Brain microvascular endothelial cell (primary cell): ENCODE results near the gene MACROD1.

ENCODE experiments used
- DNase-seq: peaks from one replicate; pipeline ENCODE4 v3.0.0-alpha.2; 2020
- H3K27ac ChIP-seq: fragments of 250-450 bp; sonication (Bioruptor Pico); 2 replicates; pipeline ENCODE4 v1.5.1; 2020; ENCODE audit warnings: mild to moderate bottlenecking, moderate library complexity
- H3K27me3 ChIP-seq: fragments of 250-450 bp; sonication (Bioruptor Pico); replicated peaks from 2 replicates; pipeline ENCODE4 v1.5.1; 2020; ENCODE audit warnings: mild to moderate bottlenecking
- H3K36me3 ChIP-seq: fragments of 250-450 bp; sonication (Bioruptor Pico); replicated peaks from 2 replicates; pipeline ENCODE4 v1.5.1; 2020; ENCODE audit warnings: mild to moderate bottlenecking
- H3K4me3 ChIP-seq: 2 replicates; pipeline ENCODE4 v1.5.1; 2011; ENCODE audit warnings: low read depth, mild to moderate bottlenecking, control low read depth, low read length, moderate library complexity
- in situ Hi-C: cut with HindIII; loops from 2 replicates; pipeline ENCODE4 v1.10.0; 2017; ENCODE audit warnings: low sequenced_read_pairs, low pct_ligation_motif_present
- TF ChIP-seq, protein P1 (sequence below): IDR thresholded peaks from 2 replicates; pipeline ENCODE4 v1.5.1; 2011; ENCODE audit warnings: low read depth, mild to moderate bottlenecking, moderate library complexity, low read length, control low read depth, inconsistent platforms; ENCODE audit errors: missing control alignments

Gene MACROD1

DNA sequence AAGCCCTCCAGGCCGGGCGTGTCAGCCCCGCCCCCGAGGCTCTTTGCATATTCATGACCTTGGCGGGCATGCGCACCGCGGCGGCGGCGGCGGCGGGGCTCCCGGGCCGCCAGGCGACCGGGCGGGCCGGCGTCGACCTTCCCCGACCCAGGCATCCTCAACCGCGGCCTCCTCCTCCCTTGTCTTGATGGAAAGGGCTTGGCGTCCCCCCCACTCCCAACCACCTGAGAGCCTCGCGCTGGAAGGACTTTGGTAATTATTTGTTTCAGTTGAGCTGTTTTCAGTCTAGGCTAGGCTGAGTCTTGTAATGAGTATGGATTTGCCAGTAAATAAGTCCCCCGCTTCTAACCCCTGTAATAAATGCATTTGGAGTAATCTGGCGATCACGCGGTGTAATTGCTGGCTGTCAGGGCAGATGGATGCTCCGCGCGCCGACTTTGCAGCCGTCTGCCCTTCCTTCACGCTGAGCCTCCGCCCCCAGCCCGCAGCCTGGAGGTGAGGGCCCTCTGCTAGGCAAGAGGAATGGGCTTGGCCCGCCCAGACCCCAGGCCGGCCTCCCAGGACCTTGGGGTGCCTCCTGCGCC, 105.0 kb downstream of the MACROD1 start:
- peak overlapping the region; percentile 39 for H3K4me3 ChIP-seq
- peaks cover 2% of the 10 kb centered on the region for H3K27me3 ChIP-seq
- DNase-seq = peak; percentile 9
- H3K27ac ChIP-seq = no peak overlapping the region
- in situ Hi-C loops = no loop called here
- TF ChIP-seq, protein P1, sequence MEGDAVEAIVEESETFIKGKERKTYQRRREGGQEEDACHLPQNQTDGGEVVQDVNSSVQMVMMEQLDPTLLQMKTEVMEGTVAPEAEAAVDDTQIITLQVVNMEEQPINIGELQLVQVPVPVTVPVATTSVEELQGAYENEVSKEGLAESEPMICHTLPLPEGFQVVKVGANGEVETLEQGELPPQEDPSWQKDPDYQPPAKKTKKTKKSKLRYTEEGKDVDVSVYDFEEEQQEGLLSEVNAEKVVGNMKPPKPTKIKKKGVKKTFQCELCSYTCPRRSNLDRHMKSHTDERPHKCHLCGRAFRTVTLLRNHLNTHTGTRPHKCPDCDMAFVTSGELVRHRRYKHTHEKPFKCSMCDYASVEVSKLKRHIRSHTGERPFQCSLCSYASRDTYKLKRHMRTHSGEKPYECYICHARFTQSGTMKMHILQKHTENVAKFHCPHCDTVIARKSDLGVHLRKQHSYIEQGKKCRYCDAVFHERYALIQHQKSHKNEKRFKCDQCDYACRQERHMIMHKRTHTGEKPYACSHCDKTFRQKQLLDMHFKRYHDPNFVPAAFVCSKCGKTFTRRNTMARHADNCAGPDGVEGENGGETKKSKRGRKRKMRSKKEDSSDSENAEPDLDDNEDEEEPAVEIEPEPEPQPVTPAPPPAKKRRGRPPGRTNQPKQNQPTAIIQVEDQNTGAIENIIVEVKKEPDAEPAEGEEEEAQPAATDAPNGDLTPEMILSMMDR = no peak
- H3K36me3 ChIP-seq = no peaks in the 10 kb centered on the region

DNA sequence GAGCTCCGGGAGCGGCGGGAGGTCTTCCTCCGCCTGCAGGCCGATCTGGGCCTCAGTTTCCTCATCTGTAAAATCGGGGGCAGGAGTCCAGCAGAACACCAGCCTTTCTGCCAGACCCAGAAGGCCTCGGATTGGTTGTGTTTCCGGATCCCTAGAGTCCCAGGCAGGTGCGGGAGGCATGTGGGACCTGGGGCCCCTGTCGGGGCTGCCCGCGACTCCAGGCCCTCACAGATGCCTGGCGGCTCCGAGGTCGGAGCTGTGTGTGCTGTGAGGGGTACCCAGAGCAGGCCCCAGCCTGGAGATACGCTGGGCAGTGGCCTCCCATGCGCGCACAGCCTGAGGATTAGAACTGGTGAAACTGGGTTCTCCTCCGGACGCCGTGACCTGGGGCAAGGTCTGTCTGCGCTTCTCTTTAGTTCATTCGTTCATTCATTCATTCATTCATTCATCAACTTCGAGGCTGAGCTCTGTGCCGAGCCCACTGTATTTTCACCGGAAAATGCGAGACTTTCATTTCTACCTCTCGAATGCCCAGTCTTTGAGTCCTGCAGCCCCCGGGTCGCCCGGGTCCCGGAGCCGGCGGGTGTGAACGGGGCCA, 105.6 kb downstream of the MACROD1 start:
- TF ChIP-seq, protein P1 = no peak
- no peak for DNase-seq
- Histone ChIP-seq H3K36me3 (no peaks in the 10 kb centered on the region), H3K27me3 (peaks cover 2% of the 10 kb centered on the region), H3K4me3 (peak overlapping the region; percentile 17), H3K27ac (no peak overlapping the region)
- in situ Hi-C loops = no loop called here

DNA sequence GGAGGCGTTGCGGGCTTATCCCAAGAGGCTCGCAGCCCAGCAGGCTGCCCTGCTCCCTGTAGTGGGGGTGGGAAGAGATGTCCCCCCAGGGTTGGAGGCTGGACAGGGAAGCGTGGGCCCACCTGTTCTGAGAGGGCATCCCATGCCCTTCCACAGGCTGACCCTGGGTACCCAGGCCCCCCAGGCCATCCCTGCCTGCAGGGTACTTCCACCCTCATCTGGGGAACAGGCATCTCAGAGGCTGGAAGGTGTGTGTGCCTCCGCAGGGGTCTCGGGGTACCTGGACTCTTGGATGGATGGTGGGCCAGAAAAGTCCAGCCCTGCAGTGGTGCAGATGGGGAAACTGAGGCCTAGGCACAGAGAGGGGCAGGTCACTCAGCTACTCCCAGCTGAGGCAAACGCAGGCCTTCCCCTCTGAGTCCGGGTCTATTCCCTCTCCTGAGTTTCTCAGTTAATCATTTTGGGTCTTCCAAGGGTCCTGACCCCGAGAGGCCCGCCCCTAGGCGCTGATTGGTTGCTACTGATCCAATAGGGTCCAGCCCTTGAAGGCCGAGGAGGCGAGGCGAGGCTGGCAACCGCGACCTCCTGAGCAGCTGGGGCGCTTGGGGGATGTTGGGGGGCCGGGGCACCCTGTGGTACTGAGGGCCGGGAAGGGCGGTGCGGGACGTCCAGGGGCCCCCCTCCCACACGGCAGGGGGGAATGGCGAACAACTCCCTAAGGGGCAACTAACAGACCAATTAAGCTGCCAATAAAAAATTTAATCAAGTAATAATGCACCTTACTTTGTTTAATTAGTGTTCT, 106.4 kb downstream of the MACROD1 start:
- in situ Hi-C loops = no loop called here
- H3K27me3 ChIP-seq = peaks cover 2% of the 10 kb centered on the region
- H3K27ac ChIP-seq = no peak overlapping the region
- no peaks in the 10 kb centered on the region for H3K36me3 ChIP-seq
- DNase-seq = no peak
- TF ChIP-seq, protein P1 = no peak
- no peak overlapping the region for H3K4me3 ChIP-seq

- Histone ChIP-seq H3K27ac (no peak overlapping the region), H3K4me3 (no peak overlapping the region), H3K36me3 (no peaks in the 10 kb centered on the region), H3K27me3 (peaks cover 2% of the 10 kb centered on the region)
- DNase-seq = no peak
- TF ChIP-seq, protein P1 = no peak
- in situ Hi-C loops = no loop called here
These were observed 107.4 kb downstream of the MACROD1 start for GRCh38 chr11:64058494-64058893.

DNA sequence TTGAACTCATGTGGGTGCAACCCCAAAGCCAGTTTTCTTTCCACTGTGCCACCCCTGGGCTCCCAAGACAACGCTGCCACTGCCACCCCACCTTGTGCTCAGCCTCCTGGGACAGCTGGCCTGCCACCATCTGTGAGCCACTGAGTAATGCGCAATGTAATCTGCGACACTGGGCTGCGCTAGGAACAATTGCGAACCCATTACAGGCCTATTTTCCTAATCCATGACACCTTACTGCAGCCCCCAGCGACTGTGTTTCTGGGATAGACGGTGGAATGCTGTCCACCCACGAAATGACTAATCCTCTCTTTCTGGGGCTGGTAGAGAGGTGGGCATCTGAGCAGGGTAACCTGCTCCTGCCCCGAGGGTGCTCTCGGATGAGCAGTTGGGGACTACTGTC, 108.0 kb downstream of the MACROD1 start:
- in situ Hi-C loops = no loop called here
- TF ChIP-seq, protein P1 = no peak
- H3K27ac ChIP-seq = no peak overlapping the region
- H3K36me3 ChIP-seq = no peaks in the 10 kb centered on the region
- DNase-seq = no peak
- H3K27me3 ChIP-seq = peaks cover 2% of the 10 kb centered on the region
- no peak overlapping the region for H3K4me3 ChIP-seq
